Epidermal melanocyte (primary cell): ENCODE results near the gene SLC7A7.
"Not testable (repeated sequence)": the region's sequence is repeated elsewhere in the genome, so short reads cannot be mapped to it uniquely, and the experiment has no call there.

Source experiments
- DNase-seq: peaks from one replicate; pipeline ENCODE4 v3.0.0; 2011; ENCODE audit warnings: low spot score; ENCODE audit not compliant: insufficient read length

SLC7A7 gene

DNA sequence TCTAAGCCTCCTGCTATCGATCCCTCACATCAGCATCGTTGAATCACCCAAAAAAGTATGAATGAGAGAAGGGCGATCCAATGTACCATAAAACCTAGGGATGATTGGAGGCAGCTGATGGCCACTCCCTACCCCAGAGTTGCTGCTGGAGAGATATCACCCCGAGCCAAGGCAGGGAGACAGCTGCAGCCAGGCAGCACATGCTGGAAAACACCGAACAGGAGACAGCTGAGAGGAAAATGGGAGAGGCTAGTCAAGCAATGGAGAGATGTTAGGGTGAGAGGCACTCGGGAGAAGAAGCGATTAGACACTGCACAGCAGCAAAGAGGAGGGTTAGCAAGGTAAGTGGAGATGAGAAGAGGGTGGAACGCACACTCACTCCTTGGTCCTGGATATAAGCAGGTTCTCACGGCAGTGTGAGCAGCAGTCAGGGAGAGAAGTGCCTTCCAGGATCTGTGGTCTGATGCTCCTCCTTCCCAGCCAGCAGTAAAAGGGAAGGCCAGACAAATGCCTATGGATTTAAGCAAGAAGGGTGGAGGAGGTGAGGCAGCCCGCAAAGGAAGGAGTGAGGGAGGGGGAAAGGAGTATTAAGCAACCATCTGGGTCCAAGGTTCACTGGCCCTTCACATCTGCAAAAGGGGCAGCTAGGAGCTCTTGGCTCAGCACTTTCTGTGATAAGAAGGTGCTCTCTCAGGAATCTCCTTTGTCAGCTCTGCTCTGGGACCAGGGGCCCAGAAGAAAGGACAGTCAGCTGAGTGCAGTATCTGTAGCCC, at the start of gene SLC7A7:
SLC7A7 (minus strand) TSS at position 495 of the 773 bp plus-strand sequence. CDS start 2,037 bp downstream, outside the sequence.
- DNase-seq, result no peak

DNA sequence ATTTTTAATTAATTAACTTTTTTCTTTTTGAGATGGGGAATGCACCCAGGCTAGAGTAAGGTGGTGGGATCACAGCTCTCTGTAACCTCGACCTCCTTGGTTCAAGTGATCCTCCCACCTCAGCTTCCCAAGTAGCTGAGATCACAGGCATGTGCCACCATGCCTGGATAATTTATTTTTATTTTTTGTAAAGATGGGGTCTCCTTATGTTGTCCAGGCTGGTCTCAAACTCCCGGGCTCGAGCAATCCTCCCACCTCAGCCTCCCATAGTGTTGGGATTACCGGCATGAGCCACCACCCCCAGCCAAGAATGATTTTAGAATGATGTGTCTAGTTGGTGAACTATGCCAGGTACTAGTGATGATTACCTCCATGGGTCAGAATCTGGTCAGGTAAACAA, 49.7 kb upstream of the SLC7A7 start:
- DNase-seq, result no peak

DNA sequence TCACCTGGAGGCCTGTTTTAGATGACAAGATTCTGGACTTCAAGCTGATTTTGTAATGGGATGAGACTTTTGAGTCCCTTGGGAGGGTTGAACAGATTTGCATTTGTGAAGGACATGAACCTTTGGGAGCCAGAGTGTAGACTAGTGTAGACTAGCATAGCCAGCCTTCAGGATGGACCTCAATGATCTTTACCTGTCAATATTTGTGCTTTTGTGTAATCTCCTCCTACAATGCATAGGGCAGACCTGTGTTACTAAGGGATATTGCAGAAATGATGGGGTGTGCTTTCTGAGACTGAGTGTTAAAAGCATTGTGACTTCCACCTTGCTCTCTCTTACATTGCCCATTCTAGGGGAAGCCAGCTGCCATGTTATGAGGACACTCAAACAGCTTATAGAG, 46.4 kb upstream of the SLC7A7 start:
- no peak for DNase-seq

DNA sequence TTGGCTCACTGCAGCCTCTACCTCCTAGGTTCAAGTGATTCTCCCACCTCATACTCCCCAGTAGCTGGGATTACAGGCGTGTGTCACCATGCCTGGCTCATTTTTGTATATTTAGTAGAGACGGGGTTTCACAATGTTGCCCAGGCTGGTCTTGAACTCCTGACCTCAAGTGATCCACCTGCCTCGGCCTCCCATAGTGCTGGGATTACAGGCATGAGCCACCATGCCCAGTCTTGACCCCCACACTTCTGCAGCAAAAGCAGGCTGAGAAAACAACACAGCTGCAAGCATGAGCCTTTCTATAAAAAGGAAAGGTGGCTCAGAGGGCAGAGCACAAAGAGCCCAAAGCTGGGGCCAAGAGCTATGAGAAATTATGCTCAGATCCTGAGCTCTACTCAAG, 45.1 kb upstream of the SLC7A7 start:
- not testable (repeated sequence) for DNase-seq

DNA sequence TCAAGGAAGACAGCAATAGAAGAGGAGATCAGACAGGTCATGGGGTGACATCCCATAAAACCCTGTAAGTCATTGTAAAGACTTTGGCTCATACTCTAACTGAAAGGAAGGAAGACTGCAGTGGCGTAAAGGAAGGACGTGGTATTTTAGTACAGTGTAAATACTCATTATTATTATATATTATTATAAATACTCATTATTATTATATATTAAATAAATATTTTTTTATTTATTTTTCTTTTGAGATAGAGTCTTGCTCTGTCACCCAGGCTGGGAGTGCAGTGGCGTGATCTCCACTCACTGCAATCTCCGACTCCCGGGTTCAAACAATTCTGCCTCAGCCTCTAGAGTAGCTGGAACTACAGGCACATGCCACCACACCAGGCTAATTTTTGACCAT, 41.2 kb upstream of the SLC7A7 start:
- no peak for DNase-seq

DNA sequence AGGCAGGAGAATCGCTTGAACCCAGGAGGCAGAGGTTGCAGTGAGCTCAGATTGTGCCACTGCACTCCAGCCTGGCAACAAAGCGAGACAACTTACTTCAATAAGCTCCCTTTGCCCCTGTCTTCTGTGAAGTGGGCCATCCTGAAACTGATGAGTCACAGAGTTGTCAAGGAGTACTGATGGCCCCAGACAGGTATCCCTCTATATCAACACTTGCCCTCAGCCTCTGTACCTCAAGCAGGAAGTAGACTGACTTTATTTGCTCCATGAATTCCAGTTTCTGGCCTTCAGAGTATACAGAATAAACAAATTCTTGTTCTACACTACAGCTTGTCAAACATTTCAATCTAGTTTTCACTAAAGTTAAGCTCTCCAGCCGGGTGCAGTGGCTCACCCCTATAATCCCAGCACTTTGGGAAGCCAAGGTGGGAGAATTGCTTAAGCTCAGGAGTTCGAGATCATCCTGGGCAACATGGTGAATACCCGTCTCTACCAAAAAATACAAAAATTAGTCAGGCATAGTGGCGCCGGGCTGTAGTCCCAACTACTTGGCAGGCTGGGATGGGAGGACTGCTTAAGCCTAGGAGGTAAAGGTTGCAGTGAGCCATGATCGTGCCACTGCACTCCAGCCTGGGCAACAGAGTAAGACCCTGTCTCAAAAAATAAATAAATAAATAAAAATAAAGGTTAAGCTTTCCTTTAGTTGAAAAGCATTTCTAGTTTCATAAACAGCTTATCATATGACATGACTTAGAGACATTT, 39.9 kb upstream of the SLC7A7 start:
- DNase-seq, result no peak

DNA sequence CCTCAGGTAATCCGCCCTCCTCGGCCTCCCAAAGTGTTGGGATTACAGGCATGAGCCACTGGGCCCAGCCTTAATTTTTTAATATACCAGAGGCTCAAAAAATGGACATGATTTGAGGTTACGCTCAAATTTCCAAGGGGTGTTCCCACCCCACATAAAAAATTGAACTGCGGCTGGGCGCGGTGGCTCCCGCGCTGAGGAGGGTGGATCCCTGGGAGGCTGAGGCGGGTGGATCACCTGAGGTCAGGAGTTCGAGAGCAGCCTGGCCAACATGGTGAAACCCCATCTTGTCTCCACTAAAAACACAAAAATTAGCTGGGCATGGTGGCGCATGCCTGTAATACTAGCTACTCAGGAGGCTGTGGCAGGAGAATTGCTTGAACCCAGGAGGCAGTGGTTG, 39.1 kb upstream of the SLC7A7 start:
- not testable (repeated sequence) for DNase-seq

DNA sequence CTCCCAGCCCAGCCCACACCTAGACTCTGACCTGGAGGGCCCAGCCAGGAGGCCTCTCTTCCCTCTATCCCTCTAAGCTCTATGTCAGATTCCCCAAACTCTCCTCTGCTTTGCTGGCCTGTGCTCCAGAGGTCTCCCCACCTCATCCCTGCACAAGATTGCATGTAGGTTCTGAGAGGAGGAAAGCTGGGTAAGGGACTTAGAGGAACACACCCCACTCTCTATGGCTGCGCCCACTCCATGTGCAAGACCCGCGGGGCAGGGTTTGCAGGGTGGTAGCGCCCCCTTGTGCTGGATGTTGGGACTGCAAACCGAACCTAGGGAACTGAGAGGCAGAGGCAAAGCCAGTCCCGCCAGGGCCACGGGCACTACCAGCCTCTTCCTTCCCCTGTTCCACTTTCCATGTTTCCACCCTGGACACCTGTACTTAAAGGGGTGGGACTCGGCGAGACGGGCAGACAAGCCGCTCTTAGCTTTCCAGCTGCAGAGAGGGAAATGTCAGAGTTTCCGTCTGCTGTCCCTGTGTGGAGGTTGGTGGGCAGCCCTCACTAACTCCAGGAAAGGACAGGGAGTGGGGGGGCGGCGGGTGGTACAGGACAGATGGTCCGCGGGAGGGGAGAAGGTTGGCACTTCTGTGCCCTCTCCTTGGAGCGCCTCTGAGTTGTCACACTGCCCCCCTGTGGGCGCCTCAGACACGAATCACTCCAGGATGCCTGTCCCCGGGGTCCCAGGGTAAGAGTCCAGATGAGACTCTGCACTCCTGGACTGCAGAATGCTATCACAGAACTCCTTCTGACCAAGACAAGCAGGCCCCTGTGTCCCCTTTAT, 37.9 kb upstream of the SLC7A7 start:
- DNase-seq, result peak; percentile 60

DNA sequence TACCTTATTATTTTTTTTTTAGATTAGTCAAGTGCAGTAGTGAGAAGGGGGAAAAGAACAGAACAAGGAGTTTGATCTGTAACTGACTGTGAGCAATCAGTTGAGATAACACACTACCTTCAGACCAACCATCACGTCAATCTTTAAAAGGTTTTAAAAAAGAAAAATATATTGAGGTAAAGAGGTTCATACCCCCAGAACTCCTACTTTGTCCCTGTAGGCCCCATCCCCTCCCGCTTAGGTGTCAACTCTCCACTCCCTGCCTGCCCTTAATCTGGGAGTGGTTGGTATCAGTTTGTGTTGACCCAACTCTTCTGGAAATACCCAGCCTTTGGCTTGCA, 37.3 kb upstream of the SLC7A7 start:
- DNase-seq, result no peak

DNA sequence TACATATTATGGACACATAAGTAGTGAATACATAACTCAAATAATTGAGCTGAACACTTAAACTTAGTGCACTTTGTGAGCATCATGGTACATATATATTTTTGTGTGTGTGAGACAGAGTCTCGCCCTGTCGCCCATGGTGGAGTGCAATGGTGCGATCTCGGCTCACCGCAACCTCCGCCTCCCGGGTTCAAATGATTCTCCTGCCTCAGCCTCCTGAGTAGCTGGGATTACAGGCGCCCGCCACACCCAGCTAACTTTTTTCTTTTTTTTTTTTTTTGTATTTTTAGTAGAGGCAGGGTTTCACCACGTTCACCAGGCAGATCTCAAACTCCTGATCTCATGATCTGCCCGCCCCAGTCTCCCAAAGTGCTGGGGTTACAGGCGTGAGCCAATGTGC, 36.9 kb upstream of the SLC7A7 start:
- DNase-seq, result not testable (repeated sequence)

DNA sequence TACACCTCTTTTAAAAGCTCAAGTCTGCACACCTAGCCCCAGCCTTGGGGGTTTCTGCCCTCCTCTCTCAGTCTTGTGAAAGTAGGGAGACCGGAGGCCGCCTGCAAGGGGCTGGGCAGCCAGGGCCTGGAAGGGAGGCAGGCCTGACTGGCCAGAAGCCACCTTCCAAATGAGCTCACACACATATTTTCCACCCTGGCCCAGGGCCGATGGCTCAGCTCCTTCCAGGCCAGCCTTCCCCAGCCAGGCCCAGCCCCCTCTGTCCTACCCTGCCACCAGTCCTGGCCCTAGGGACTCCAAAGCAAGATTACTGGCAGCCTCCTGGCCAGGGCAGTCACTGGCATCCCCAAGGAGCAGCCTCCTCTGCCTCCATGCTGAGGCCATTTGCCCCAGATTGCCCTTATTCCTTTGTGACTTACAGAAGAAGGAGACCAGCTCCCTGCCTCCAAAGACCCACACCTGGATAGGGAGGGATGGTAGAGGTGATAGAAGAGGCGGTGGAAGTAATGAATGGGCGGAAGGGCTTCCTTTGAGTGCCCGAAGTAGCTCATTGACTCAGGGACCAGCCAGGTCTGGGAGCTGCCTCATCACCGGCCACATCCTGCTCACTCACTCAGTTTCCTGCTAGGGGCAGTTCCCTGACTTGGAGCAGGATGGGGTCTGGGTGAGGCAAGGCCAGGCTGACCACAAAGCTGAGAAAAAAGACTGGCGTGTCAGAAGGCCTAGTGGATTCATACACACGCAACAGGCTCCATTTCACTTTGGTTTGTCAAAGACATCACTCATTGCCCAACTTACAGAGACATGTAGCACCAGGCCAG, 35.9 kb upstream of the SLC7A7 start:
- DNase-seq, result no peak

DNA sequence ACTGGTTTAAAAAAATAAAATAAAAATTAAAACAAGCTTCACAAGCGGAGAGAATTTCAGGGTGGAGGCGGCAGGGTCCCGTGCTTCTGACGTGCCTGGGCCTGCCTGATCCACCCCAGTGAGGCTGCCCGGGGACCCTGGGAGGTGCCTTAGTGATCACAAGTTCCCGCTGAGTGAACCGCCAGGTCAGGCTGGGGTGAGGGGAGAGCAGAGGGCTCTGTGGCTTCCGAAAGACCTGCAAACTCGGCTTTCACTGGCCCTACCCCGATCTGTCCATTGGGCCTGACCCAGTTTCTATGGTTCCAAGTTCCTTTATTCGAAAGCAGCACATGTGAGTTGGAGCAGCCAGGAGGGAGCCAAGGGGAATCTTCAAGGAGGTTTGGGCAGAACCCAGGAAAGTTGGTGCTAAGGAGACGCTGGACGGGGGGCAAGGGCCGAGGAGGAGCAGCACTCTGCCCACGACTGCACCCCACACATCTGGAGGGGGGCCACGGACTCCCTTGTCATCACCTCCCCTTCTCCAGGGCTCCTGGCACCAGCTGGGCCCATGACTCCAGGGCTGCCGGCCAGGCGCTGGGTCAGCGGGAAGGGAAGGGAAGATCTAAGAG, 34.1 kb upstream of the SLC7A7 start:
- no peak for DNase-seq

DNA sequence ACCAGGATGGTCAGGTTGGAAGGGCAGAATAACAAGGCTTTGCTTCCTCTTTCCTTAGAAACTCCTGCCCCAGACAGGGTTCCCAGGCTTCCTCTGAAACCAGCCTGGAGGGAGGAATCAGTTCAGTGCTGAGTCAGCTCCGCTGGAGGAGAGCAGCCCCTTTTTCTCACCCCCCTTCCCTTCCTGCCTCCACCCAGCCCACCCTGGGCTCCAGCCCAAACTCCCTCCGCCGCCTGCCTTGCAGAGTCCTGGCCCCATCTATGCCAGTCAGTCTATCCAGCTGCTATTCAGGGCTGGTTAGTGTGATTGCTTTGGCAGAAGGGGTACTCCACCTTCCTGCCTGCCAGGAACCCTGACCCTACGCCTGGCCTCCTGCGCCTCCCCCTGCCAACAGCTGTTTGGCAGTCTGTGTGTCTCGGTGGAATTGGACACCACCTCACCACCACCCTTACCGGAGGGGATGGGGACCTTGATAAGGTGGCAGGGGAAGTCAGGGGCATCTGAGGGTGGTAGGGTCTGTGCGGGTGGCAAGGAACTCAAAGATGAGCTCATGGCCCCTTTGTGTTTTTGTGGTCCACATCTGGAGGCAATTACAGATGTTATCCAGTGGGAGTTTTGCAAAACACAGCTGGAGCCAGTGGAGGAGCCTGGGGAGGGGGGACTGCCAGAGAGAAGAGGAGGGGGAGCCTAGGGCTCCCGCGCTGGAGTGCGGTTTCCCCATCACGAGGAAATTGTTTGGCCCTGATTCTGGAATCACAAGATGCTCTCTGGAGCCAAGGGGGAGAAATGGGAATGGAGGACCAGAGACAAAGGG, 33.3 kb upstream of the SLC7A7 start:
- DNase-seq, result peak; percentile 82

DNA sequence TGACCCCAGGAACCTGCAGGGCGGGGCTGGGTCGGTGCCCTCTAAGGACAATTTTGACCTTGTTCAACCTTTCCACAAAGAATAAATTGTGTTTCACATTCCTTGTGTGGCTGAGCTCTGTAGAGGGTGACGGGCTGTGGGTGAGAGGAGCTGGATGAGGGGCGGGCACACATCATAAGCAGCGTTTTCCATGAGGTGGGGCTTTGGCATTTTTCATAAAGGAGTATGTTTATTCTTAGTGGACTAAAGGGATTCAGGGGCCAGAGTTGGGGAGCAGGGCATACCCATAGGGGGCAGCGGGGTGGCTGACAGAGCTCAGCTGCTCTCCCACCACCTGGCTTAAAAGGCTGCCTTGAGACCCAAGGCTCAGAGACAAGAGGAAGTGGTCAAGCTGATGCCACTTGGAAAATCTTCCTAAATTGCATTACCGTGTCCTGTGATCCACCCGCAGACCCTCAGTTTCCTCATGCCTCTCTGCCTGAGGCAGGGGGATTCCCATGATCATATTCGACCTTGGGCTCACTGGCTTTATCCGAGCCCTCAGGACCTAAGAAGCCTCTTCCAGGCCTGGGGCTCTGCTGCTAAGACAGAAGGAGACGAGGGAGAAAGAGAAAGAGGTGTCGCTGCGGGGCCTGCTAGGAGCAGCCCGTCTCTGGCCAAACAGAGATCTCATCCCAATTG, 32.6 kb upstream of the SLC7A7 start:
- DNase-seq, result peak; percentile 52

DNA sequence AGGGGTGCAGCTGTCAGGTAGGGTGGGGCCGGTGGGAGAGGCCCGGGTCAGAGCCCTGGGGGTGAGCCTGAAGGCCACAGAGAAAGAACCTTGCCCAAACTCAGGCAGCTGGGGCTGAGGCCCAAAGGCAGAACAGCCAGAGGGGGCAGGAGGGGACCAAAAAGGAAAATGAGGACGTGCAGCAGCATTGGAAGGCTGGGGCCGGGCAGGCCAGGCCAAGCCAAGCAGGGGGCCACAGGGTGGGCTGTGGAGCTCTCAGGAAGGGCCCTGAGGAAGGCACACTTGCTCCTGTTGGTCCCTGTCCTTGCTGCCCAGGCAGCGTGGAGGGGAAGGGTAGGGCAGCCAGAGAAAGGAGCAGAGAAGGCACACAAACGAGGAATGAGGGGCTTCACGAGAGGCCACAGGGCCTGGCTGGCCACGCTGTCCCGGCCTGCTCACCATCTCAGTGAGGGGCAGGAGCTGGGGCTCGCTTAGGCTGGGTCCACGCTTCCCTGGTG, 31.6 kb upstream of the SLC7A7 start:
- no peak for DNase-seq

DNA sequence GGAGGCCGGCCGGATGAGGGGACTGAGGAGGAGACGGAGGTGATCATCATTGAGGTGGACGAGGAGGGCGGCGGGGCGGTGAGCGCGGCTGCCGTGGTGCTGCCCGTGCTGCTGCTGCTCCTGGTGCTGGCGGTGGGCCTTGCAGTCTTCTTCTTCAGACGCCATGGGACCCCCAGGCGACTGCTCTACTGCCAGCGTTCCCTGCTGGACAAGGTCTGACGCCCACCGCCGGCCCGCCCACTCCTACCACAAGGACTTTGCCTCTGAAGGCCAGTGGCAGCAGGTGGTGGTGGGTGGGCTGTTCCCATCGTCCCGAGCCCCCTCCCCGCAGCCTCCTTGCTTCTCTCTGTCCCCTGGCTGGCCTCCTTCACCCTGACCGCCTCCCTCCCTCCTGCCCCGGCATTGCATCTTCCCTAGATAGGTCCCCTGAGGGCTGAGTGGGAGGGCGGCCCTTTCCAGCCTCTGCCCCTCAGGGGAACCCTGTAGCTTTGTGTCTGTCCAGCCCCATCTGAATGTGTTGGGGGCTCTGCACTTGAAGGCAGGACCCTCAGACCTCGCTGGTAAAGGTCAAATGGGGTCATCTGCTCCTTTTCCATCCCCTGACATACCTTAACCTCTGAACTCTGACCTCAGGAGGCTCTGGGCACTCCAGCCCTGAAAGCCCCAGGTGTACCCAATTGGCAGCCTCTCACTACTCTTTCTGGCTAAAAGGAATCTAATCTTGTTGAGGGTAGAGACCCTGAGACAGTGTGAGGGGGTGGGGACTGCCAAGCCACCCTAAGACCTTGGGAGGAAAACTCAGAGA, 30.8 kb upstream of the SLC7A7 start:
- DNase-seq, result no peak

DNA sequence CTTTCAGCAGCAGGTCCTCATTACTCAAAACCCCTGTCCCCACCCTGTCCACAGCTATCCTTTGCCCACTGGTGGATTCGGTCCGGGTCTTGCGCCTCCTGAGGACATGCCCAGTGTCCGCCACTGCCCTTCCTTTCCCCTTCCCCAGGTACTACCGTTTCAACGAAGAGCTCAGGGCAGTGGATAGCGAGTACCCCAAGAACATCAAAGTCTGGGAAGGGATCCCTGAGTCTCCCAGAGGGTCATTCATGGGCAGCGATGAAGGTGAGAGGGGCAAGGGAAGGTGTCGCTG, 29.8 kb upstream of the SLC7A7 start:
- no peak for DNase-seq
